Neural cell (in vitro differentiated cells): ENCODE results near the gene SDF2L1. TPM values are rescaled to one million over a fixed set of nuclear protein-coding genes. Genes with fewer than 3 reads are reported as not detected.

Experiments used
- H2AFZ ChIP-seq: fragments of 200-600, 300-800 bp; sonication (generic), shearing (Covaris generic); 2 replicates; pipeline ENCODE4 v1.6.0; 2014; ENCODE audit warnings: low read depth, mild to moderate bottlenecking, antibody characterized with exemption, low read length, moderate library complexity
- H3F3A ChIP-seq: fragments of 200-600 bp; shearing (Covaris generic); 2 replicates; pipeline ENCODE4 v1.6.1; 2016; ENCODE audit warnings: mild to moderate bottlenecking, moderate library complexity, mixed read lengths, antibody characterized with exemption, low read length; ENCODE audit not compliant: insufficient read depth, poor library complexity, severe bottlenecking
- H3K27ac ChIP-seq: fragments of 200-600, 300-800 bp; sonication (generic), shearing (Covaris generic); 2 replicates; pipeline ENCODE4 v1.5.1; 2014; ENCODE audit warnings: mild to moderate bottlenecking, low read length, moderate library complexity
- H3K27me3 ChIP-seq: fragments of 300-800, 200-600 bp; sonication (generic), shearing (Covaris generic); 2 replicates; pipeline ENCODE4 v1.6.0; 2014; ENCODE audit warnings: mild to moderate bottlenecking, low read depth, low read length, moderate library complexity; ENCODE audit not compliant: insufficient read depth
- H3K36me3 ChIP-seq: fragments of 300-800, 200-600 bp; sonication (generic), shearing (Covaris generic); 2 replicates; pipeline ENCODE4 v1.5.1; 2014; ENCODE audit warnings: mild to moderate bottlenecking, antibody characterized with exemption, low read length, moderate library complexity; ENCODE audit not compliant: insufficient read depth
- H3K4me2 ChIP-seq: fragments of 300-800, 200-600 bp; sonication (generic), shearing (Covaris generic); 2 replicates; pipeline ENCODE4 v1.6.0; 2014; ENCODE audit warnings: mild to moderate bottlenecking, low read length
- H3K4me3 ChIP-seq: fragments of 300-800, 200-600 bp; sonication (generic), shearing (Covaris generic); 2 replicates; pipeline ENCODE4 v1.5.1; 2014; ENCODE audit warnings: mild to moderate bottlenecking, low read length, moderate library complexity
- H3K79me2 ChIP-seq: fragments of 200-600 bp; shearing (Covaris generic); replicated peaks from 2 replicates; pipeline ENCODE4 v1.6.0; 2014; ENCODE audit warnings: mild to moderate bottlenecking, low read length, moderate library complexity; ENCODE audit not compliant: insufficient read depth
- H3K9ac ChIP-seq: fragments of 300-800, 200-600 bp; sonication (generic), shearing (Covaris generic); 2 replicates; pipeline ENCODE4 v1.6.1; 2016; ENCODE audit warnings: mild to moderate bottlenecking, low read length, mixed read lengths
- H3K9me2 ChIP-seq: fragments of 200-600 bp; shearing (Covaris generic); 2 replicates; pipeline ENCODE4 v1.6.1; 2016; ENCODE audit warnings: mild to moderate bottlenecking, low read length, mixed read lengths; ENCODE audit not compliant: insufficient read depth
- H3K9me3 ChIP-seq: fragments of 200-600, 300-800 bp; sonication (generic), shearing (Covaris generic); 2 replicates; pipeline ENCODE4 v1.6.1; 2016; ENCODE audit warnings: mild to moderate bottlenecking, mixed run types, low read length, moderate library complexity, mixed read lengths
- H4K20me1 ChIP-seq: fragments of 200-600 bp; shearing (Covaris generic); 2 replicates; pipeline ENCODE4 v1.6.1; 2016; ENCODE audit warnings: mild to moderate bottlenecking, mixed run types; ENCODE audit not compliant: insufficient read depth
- EP300 ChIP-seq: fragments of 450-650 bp; conservative IDR thresholded peaks from 2 replicates; pipeline ENCODE4 v1.6.1; 2014; ENCODE audit warnings: antibody characterized with exemption, mild to moderate bottlenecking, moderate library complexity; ENCODE audit not compliant: poor library complexity, severe bottlenecking
- EZH2 ChIP-seq: fragments of 200-600, 300-800 bp; shearing (Covaris generic), sonication (generic); IDR thresholded peaks from 2 replicates; pipeline ENCODE4 v1.6.1; 2014; ENCODE audit warnings: antibody characterized with exemption, low read length, borderline replicate concordance, mild to moderate bottlenecking; ENCODE audit not compliant: insufficient read depth, poor library complexity, severe bottlenecking
- MXI1 ChIP-seq: fragments of 450-650 bp; conservative IDR thresholded peaks from 2 replicates; pipeline ENCODE4 v1.6.1; 2014; ENCODE audit warnings: antibody characterized with exemption, mild to moderate bottlenecking; ENCODE audit not compliant: poor library complexity, severe bottlenecking
- POLR2AphosphoS5 ChIP-seq: IDR thresholded peaks from 2 replicates; pipeline ENCODE4 v1.6.1; 2012
- RAD21 ChIP-seq: fragments of 450-650 bp; conservative IDR thresholded peaks from 2 replicates; pipeline ENCODE4 v1.6.1; 2014; ENCODE audit warnings: antibody characterized with exemption, mild to moderate bottlenecking, moderate library complexity
- SMC3 ChIP-seq: fragments of 450-650 bp; conservative IDR thresholded peaks from 2 replicates; pipeline ENCODE4 v1.6.1; 2014; ENCODE audit warnings: antibody characterized with exemption, mild to moderate bottlenecking, moderate library complexity; ENCODE audit not compliant: poor library complexity
- TAF1 ChIP-seq: IDR thresholded peaks from 2 replicates; pipeline ENCODE4 v1.6.1; 2012; ENCODE audit warnings: low read depth
- polyA plus RNA-seq: library from polyadenylated mRNA; depleted of rRNA; stranded (reverse); fragments of >200 nt; gene quantifications from 2 replicates; pipeline ENCODE4 v1.2.3, GENCODE V29; 2014
- TF ChIP-seq, protein P1 (sequence below): fragments of 450-650 bp; IDR thresholded peaks from 2 replicates; pipeline ENCODE4 v1.5.1; 2014; ENCODE audit warnings: antibody characterized with exemption, mild to moderate bottlenecking, moderate library complexity; ENCODE audit not compliant: poor library complexity, severe bottlenecking
- TF ChIP-seq, protein P2 (sequence below): IDR thresholded peaks from 2 replicates; pipeline ENCODE4 v1.6.1; 2012; ENCODE audit warnings: borderline replicate concordance

Gene SDF2L1
- polyA plus RNA-seq, 1 donor from 2014 or later: 11.0 TPM

DNA sequence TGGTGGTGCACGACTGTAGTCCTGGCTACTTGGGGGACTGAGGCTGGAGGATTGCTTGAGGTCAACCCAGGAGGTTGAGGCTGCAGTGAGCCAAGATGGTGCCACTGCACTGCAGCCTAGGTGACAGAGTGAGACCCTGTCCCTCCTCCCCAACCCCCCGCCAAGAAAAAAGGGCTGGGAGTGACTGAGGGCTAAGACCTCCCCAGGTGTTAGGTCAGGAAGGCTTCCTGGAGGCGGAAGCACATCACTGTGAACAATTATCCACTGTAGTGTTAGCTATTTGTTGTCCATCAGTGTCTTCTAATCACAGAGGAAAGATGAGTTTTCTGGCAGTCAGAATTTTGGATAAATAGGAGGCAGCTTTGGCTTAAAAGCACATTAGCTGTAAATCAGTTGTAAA is 21.1 kb upstream of the SDF2L1 start:
- Histone ChIP-seq H3K4me3 (no peak overlapping the region), H3K9me3 (no peaks in the 10 kb centered on the region), H3K27ac (no peak overlapping the region), H3K4me2 (no peak overlapping the region), H3K36me3 (no peaks in the 10 kb centered on the region), H2AFZ (no peak overlapping the region), H3K9ac (no peak overlapping the region), H3K79me2 (peaks cover 1% of the 10 kb centered on the region), H4K20me1 (no peaks in the 10 kb centered on the region), H3F3A (no peaks in the 10 kb centered on the region), H3K9me2 (no peaks in the 10 kb centered on the region), H3K27me3 (no peaks in the 10 kb centered on the region)
- TF ChIP-seq TAF1 (no peak), POLR2AphosphoS5 (no peak)
- TF ChIP-seq, protein P1, sequence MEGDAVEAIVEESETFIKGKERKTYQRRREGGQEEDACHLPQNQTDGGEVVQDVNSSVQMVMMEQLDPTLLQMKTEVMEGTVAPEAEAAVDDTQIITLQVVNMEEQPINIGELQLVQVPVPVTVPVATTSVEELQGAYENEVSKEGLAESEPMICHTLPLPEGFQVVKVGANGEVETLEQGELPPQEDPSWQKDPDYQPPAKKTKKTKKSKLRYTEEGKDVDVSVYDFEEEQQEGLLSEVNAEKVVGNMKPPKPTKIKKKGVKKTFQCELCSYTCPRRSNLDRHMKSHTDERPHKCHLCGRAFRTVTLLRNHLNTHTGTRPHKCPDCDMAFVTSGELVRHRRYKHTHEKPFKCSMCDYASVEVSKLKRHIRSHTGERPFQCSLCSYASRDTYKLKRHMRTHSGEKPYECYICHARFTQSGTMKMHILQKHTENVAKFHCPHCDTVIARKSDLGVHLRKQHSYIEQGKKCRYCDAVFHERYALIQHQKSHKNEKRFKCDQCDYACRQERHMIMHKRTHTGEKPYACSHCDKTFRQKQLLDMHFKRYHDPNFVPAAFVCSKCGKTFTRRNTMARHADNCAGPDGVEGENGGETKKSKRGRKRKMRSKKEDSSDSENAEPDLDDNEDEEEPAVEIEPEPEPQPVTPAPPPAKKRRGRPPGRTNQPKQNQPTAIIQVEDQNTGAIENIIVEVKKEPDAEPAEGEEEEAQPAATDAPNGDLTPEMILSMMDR: no peak

DNA sequence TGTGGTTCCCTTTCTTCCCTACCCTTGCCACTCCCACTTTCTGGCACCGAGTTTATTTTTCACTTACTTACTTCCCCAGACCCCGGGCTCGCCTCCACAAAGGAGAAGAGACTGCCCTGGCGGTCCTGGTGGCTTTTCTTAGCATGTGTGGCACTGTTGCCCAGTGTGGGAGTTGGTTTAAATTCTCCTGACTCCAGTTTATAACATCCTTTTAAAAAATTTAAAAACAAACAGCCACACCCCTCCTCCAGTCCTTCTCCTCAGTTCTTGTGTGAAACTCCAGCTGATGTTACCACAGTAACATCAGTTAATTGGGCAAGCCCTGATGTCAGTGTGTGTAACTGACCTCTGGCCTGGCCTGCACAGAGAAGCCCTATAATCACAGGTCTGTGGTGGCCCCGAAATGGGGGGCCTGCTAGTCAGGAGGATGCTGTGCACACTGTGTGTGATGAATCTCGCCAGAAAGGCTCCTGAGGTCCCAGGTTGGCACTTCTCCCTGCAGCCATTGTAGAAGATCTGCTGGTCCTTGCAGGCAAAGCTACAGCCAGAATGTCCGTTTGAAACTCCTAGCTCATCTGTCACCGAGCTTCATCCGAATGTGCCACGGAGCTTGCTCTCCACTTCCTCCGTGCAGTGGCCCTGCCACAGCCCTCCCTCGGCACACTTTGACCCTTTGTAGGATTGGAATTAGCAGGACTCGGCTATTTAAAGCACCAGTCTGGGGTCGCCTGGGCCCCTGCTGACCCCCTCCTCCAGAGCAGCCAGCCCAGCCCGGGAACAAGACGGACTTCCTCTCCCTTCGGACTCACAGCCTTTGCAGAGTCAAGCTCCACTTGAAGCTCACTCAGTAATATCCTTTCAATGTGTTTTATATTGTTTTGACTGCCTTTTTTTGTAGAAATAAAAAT is 19.8 kb upstream of the SDF2L1 start:
- Histone ChIP-seq H4K20me1 (no peaks in the 10 kb centered on the region), H3K4me2 (no peak overlapping the region), H3K27me3 (no peaks in the 10 kb centered on the region), H3K36me3 (no peaks in the 10 kb centered on the region), H3K9me2 (no peaks in the 10 kb centered on the region), H3K27ac (no peak overlapping the region), H3F3A (no peaks in the 10 kb centered on the region), H2AFZ (no peak overlapping the region), H3K9me3 (no peaks in the 10 kb centered on the region), H3K79me2 (no peaks in the 10 kb centered on the region), H3K4me3 (no peak overlapping the region), H3K9ac (no peak overlapping the region)
- TF ChIP-seq EP300 (no peak), POLR2AphosphoS5 (no peak), RAD21 (no peak), SMC3 (no peak), EZH2 (no peak), TAF1 (no peak), MXI1 (no peak)
- TF ChIP-seq, protein P1: no peak
- TF ChIP-seq, protein P2, sequence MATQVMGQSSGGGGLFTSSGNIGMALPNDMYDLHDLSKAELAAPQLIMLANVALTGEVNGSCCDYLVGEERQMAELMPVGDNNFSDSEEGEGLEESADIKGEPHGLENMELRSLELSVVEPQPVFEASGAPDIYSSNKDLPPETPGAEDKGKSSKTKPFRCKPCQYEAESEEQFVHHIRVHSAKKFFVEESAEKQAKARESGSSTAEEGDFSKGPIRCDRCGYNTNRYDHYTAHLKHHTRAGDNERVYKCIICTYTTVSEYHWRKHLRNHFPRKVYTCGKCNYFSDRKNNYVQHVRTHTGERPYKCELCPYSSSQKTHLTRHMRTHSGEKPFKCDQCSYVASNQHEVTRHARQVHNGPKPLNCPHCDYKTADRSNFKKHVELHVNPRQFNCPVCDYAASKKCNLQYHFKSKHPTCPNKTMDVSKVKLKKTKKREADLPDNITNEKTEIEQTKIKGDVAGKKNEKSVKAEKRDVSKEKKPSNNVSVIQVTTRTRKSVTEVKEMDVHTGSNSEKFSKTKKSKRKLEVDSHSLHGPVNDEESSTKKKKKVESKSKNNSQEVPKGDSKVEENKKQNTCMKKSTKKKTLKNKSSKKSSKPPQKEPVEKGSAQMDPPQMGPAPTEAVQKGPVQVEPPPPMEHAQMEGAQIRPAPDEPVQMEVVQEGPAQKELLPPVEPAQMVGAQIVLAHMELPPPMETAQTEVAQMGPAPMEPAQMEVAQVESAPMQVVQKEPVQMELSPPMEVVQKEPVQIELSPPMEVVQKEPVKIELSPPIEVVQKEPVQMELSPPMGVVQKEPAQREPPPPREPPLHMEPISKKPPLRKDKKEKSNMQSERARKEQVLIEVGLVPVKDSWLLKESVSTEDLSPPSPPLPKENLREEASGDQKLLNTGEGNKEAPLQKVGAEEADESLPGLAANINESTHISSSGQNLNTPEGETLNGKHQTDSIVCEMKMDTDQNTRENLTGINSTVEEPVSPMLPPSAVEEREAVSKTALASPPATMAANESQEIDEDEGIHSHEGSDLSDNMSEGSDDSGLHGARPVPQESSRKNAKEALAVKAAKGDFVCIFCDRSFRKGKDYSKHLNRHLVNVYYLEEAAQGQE: no peak
